Measurements from ENCODE around the gene FARSB.
"Not testable (repeated sequence)": the region's sequence is repeated elsewhere in the genome, so short reads cannot be mapped to it uniquely, and the experiment has no call there.

Gene FARSB

GRCh38 chr2:222655787-222656525 is at the start of gene FARSB:
FARSB (minus strand) TSS chr2:222656092; CDS start chr2:222656073, 19 bp downstream.
- peak; percentile 81 for DNase-seq

GRCh38 chr2:222703886-222704285 is 48.0 kb upstream of the FARSB start:
- DNase-seq = no peak

DNA sequence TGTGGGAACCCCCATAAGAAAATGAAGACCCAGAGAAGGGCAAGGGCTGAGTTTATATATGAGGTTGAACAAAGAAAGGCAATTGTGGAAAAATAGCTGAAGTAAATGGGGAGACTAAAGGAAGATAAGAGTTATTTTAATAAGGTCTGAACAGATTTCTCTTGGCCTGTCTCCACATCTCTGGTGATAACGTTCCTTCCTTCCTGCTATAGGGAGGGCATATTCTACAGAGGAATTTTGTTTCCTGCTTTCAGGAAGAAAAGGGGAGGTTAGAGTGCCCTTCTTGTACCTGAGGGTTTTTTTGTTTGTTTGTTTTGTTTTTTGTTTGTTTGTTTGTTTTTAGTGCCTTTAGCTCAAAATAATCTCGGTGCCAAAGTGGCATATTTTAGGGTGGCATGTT is 47.2 kb upstream of the FARSB start:
- DNase-seq = no peak

DNA sequence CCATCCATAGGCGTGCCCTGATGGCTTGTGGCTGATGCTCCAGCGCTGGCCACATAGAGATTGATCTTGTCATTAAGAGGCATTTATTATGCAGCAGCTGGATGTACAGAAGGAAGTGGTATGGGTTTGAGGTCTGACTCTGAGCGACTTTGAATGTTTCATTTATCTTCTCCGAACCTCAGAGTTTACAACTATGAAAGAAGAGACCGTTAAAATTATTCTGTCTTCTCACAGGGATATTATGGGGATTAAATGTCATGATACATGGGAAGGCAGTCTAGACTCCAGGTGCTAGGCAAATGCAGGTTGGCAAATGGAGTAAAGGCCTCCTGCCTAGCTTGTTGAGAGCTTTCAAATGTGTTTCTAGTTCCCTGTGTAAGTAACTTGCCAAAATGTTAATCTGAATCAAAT is 45.8 kb upstream of the FARSB start:
- DNase-seq = no peak

DNA sequence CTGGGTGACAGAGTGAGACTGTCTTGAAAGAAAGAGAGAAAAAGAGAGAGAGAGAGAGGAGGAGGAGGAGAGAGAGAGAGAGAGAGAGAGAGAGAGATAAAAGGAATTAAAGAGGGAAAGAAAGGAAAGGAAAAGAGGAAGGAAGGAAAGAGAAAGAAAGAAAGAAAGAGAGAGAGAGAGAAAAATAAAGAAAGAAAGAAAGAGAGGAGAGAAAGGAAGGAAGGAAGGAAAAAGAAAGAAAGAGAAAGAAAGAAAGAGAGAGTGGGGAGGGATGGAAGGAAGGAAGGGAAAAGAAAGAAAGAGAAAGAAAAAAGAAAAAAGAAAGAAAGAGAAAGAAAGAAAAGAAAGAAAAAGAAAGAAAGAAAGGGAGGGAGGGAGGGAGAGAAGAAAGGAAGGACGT is 45.3 kb upstream of the FARSB start:
- no peak for DNase-seq

DNA sequence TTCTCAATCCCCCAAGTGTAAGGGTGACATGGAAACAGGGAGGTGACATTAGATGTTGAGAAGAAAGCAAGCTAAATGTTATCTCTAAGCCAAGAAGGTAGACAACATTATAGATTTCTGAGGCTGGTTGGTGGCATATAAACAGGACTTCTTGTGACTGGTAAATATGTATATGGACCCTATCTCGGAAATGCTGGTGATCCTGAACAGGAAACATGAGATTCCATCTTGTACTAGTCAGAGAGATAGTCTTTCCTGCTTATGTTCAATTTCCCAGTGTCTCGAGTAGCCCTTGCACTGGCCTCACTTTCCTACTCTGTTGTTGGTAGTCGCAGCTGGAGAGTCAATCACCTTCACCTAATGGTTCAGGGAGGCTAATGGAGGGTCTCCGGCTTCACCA is 42.4 kb upstream of the FARSB start:
- DNase-seq = no peak

DNA sequence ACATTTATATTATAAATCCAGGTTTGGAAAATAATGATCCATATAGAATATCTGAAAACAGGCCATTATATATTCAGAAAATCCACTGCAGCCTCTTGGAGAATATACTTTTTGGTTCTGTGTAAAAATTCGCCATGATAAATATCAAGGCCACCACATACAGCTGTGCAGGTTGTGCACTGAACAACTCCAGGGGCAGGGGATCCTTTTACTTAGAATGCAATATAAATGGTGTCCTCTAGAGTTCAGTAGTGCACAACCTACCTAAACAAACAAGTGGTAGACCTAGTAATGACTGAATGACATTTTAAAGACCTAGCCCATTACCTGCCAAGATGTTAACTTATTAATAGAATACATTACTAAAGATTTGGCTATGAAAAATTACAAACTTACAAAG is 37.9 kb upstream of the FARSB start:
- no peak for DNase-seq

- not testable (repeated sequence) for DNase-seq
Observed at GRCh38 chr2:222693413-222693812, 37.5 kb upstream of the FARSB start.

DNA sequence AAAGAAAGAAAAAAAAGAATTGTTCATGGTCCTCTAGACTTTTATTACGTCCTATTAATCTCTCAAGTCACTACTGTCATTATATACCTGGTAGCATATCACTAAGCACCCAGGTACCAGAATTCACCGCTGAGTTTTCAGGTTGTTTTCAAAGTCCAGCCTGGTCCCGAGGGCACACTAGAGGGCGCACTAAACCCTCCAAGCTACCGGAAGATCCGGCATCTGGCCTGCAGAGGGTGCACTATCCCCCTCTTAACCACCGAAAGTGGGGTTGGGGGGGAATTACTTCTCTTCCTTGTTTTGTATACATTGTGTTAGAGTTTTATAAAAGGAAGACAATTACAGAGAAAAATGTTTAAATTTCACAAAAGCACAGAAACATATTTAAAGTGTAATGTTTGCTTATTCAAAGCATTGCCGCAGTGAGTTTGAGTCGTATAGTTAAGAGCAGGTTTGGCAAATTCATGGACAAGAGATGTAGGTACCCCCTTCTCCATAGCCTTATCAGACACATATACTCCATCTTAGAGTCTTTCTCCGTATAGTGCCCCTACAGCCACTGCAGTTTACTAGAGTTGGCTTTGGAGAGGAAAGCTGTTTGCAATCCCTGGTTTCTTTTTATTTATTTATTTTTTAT is 34.8 kb upstream of the FARSB start:
- DNase-seq = no peak

DNA sequence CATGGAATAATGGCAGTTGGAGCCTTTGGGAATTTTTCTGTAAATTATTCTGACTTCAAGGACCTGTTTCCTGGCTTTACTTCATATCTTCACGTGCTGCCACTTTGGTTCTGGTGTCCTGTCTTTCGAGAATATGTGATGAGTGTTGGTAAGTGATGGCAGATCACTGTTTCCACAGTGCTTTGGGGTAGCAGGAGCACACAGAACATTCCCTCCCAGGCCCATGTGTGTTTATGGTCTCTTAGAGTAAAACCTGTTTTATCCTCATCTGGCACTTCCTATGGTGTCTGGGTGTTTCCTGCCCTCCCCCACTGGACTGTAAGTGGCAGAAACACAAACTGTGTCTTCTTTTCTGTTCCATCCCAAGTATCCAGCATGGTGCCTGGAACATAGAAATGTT is 33.4 kb upstream of the FARSB start:
- no peak for DNase-seq

DNA sequence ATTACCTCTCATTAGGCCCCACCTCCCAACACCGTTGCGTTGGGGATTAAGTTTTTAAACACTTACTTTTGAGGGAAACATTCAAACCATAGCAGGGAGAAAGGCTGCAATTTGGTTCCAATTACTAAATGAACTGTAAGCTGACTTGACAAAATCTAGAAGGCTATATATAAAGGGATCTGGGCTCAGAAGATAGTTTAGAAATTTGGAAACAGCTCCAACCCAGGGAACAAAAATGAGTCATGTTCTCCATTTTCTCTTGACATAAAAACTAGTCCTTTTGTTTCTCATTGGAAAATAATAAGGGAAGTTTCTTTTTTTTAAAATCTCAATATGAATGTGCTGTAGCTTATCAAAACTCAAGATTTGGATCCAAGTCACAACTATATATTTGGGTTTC is 33.0 kb upstream of the FARSB start:
- no peak for DNase-seq

- DNase-seq = no peak
Observed at GRCh38 chr2:222686086-222686750, 30.3 kb upstream of the FARSB start.

DNA sequence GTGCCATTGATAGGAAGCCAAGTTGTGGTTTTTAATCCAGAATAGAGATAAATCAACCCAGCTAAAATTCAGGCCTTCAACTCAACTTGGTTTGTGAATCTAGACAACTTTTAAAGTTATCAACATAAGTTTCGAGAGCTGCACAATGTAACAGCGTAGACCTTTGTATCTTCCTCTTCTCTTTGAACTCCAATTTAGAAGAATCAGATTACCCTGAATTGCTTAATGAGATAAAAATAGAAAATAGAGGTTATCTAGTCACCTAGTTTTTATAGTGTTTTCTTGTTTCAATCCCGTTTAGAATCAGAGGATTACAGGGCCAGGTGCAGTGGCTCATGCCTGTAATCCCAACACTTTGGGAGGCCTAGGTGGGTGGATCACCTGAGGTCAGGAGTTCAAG is 27.9 kb upstream of the FARSB start:
- DNase-seq = no peak

DNA sequence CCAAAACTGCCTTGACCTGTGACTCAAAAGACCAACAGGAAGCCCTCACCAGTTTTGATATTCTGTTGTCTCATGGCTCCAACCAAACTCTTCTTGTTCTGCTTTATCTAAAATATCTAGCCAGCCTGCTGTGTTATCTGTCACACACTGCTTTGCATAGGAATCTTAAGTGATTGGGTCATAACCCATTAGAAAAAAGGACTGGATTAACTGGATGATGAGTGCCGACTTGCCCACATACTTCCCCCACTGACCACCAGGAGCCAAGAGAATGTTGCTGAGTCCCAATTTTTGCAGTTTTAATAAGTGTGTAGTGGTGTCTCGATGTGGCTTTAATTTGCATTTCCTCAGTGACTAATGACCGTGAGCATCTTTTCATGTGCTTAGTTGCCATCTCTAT is 22.1 kb upstream of the FARSB start:
- no peak for DNase-seq

DNA sequence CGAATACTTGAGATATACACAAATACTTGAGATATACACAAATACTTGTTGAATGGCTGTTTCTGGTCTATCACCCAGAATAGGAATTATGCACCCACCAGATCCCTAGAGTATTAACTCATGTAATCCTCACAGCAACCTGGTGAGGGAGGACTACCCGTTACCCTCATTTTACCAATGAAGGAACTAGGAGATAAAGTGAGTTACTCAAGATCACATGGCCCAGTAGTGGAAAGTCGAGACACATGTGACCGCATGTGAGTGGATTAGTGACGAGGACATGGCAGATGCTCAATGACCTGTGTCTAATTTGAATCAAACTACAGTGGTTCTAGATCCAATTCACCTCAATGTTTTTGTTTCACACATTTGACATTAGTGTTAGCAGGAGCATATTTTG is 18.0 kb upstream of the FARSB start:
- DNase-seq = no peak

DNA sequence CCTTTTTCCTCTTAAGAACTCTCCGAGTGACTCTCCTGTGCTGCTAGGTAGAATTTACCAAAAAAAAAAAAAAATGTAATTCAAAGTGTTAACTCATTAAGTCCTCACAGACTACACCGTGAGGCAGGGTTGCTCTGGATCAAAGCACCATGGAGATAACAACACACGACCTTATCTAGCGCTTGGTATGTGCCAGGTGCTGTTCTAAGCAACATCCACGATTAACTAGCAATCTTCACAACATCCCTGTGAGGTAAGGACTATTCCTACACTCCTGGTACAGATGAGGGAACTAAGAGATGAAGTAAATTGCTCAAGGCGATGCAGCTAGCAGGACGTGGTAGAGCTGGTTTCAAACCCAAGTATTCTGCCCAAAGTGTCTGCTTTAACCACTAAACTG is 17.4 kb upstream of the FARSB start:
- DNase-seq = no peak

DNA sequence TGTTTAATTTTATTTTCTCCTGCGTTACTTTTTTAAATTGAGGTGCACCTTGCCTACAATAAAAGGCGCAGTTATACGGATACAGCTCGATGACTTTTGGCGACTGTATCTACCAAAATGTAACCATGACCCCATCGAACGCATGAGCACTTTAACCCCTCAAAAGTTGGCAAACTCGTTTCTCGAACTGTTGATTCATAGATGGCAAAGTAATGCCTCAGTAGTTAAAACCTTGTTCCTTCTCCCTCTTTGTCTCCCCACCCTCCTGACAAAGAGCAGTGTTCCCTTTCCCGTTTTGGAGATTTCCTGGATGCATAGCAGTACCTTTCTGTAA is 16.1 kb upstream of the FARSB start:
- DNase-seq = no peak

- DNase-seq = no peak
Observed at GRCh38 chr2:222671259-222672067, 15.6 kb upstream of the FARSB start, which contains the start of gene MOGAT1. MOGAT1 (plus strand) TSS chr2:222671658; CDS start chr2:222671786, 128 bp downstream.

DNA sequence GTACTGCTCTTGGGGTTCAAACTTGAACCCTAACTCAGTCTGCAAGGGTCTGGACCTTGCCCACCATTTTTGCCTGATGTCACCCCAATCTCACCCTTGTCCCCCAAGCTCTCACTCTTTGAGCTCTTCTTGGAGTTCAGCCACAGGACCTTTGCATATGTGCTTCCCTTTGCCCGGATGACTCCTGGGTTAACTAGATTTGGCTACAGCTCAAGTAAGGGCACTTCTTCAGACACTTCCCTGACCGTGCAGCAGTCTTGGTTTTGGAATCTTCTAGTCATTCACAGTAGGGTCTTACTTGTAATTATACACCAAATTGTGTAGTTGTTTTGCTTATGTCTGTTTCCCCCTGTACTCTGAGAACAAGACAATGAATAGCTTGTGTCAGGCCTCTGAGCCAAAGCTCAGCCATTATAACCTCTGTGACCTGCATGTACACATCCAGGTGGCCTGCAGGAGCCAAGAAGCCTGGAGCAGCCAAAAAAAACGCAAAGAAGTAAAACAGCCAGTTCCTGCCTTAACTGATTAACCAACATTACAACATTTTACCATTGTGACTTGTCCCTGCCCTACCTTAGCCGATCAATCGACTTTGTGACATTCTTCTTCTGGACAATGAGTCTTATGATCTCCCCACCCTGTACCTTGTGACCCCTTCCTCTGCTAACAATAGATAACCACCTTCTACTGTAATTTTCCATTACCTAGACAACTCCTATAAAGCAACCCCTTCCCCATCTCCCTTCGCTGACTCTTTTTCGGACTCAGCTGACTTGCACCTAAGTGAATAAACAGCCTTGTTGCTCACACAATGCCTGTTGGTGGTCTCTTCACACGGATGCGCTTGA is 14.5 kb upstream of the FARSB start:
- DNase-seq = no peak

DNA sequence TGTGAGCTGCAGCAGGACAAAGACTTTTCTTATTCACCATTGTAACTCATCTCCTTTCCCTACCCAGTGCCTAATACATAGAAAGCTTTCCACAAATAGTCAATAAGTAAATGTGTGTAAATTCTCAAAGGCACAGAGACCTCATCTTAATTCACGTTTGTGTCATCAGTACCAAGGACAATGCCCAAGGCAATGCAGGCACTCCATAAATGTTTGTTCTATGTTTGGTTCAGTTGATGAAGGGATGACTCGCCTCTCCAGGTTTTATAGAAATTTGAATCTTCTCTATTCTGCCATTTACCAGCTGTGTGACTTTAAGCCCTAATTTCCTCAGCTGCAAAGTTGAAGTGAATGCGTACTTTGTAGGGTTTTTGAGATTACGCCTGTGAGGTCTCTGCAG is 13.5 kb upstream of the FARSB start:
- DNase-seq = no peak

- DNase-seq = no peak
Observed at GRCh38 chr2:222668494-222669154, 12.7 kb upstream of the FARSB start.

- DNase-seq = no peak
Observed at GRCh38 chr2:222663479-222663878, 7.6 kb upstream of the FARSB start.
